DLD1 (cell line): ENCODE data around the gene LMO2.
"Not testable (repeated sequence)": the region's sequence is repeated elsewhere in the genome, so short reads cannot be mapped to it uniquely, and the experiment has no call there.

Experiments
- in situ Hi-C: cut with HindIII; loops from 2 replicates; pipeline ENCODE4 v1.10.0; 2017; ENCODE audit warnings: low sequenced_read_pairs

LMO2 gene

GRCh38 chr11:33891714-33892327 is at the start of gene LMO2:
LMO2 (minus strand) TSS chr11:33892076; CDS start chr11:33869716, 22,360 bp downstream.
- in situ Hi-C loops: no loop called here

GRCh38 chr11:33940538-33940815 is 48.6 kb upstream of the LMO2 start:
- in situ Hi-C loops: no loop called here

GRCh38 chr11:33936725-33937604 is 45.1 kb upstream of the LMO2 start:
- in situ Hi-C loops: no loop called here

- in situ Hi-C loops: no loop called here
Observed at GRCh38 chr11:33935461-33936456, 43.9 kb upstream of the LMO2 start.

GRCh38 chr11:33935005-33935404 is 43.1 kb upstream of the LMO2 start:
- in situ Hi-C loops: no loop called here

- in situ Hi-C loops: no loop called here
Observed at GRCh38 chr11:33934450-33934849, 42.6 kb upstream of the LMO2 start.

GRCh38 chr11:33933602-33934001 is 41.7 kb upstream of the LMO2 start:
- in situ Hi-C loops: no loop called here

GRCh38 chr11:33932721-33933120 is 40.8 kb upstream of the LMO2 start:
- in situ Hi-C loops: no loop called here

- in situ Hi-C loops: not testable (repeated sequence)
Observed at GRCh38 chr11:33931739-33932366, 40.0 kb upstream of the LMO2 start.

GRCh38 chr11:33931067-33931466 is 39.2 kb upstream of the LMO2 start:
- in situ Hi-C loops: no loop called here

- in situ Hi-C loops: no loop called here
Observed at GRCh38 chr11:33930317-33931021, 38.6 kb upstream of the LMO2 start.

- in situ Hi-C loops: no loop called here
Observed at GRCh38 chr11:33928564-33928963, 36.7 kb upstream of the LMO2 start.

- in situ Hi-C loops: no loop called here
Observed at GRCh38 chr11:33926671-33927552, 35.0 kb upstream of the LMO2 start.

GRCh38 chr11:33924341-33924740 is 32.5 kb upstream of the LMO2 start:
- in situ Hi-C loops: no loop called here

- in situ Hi-C loops: no loop called here
Observed at GRCh38 chr11:33923626-33924025, 31.8 kb upstream of the LMO2 start.

GRCh38 chr11:33920838-33921613 is 29.1 kb upstream of the LMO2 start:
- in situ Hi-C loops: no loop called here

GRCh38 chr11:33919645-33920044 is 27.8 kb upstream of the LMO2 start:
- in situ Hi-C loops: no loop called here

- in situ Hi-C loops: not testable (repeated sequence)
Observed at GRCh38 chr11:33917402-33917801, 25.5 kb upstream of the LMO2 start.

- in situ Hi-C loops: no loop called here
Observed at GRCh38 chr11:33916736-33917135, 24.9 kb upstream of the LMO2 start.
